Choroid plexus epithelial cell (primary cell): Measurements from ENCODE around the gene PTPRH.

Experiments used
- DNase-seq: peaks from one replicate; pipeline ENCODE4 v3.0.0-alpha.2; 2010; ENCODE audit warnings: low read depth
- H3K4me3 ChIP-seq: 2 replicates; pipeline ENCODE4 v1.5.1; 2011; ENCODE audit warnings: low read depth, mild to moderate bottlenecking, control low read depth, low read length, moderate library complexity
- TF ChIP-seq, protein P1 (sequence below): conservative IDR thresholded peaks from 2 replicates; pipeline ENCODE4 v1.5.1; 2011; ENCODE audit warnings: low read depth, mild to moderate bottlenecking, control low read depth, inconsistent platforms, low read length, moderate library complexity

Gene PTPRH

DNA sequence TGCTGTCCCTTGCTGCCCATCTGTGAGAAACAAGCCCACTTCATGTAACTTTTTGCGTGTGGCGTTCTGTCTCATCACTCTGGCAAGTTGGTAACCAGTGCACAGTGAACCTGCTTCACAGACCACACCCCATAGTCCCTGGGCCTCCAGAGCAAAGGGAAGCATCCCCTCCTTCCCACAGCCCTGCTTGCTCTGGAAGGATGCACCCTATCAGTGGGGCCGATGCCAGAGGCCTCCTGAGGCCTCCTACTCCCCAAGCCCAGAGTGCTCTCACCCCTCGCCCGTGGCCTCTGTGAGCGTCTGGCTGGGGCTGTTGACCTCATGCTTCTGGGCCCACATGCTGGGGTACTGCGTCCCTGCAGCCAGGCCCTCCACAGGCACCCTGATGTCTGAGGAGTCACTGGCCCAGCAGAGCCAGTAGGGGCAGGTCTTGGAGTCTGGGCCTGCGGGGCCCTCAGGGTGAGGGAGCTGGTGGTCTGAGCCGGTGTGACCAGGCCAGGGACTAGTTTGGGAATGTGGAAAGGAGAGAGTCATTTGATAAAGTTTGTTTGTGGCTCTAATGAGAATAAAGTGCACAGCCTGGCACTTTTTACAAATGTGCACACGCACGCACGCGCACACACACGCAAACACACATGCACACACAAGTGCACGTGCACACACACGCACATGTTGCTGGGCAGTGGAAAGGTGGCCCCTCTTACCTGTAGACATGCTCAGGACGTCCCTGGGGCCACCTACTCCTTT, 14.2 kb upstream of the PTPRH start:
- TF ChIP-seq, protein P1, sequence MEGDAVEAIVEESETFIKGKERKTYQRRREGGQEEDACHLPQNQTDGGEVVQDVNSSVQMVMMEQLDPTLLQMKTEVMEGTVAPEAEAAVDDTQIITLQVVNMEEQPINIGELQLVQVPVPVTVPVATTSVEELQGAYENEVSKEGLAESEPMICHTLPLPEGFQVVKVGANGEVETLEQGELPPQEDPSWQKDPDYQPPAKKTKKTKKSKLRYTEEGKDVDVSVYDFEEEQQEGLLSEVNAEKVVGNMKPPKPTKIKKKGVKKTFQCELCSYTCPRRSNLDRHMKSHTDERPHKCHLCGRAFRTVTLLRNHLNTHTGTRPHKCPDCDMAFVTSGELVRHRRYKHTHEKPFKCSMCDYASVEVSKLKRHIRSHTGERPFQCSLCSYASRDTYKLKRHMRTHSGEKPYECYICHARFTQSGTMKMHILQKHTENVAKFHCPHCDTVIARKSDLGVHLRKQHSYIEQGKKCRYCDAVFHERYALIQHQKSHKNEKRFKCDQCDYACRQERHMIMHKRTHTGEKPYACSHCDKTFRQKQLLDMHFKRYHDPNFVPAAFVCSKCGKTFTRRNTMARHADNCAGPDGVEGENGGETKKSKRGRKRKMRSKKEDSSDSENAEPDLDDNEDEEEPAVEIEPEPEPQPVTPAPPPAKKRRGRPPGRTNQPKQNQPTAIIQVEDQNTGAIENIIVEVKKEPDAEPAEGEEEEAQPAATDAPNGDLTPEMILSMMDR = no peak
- no peak overlapping the region for H3K4me3 ChIP-seq
- no peak for DNase-seq

DNA sequence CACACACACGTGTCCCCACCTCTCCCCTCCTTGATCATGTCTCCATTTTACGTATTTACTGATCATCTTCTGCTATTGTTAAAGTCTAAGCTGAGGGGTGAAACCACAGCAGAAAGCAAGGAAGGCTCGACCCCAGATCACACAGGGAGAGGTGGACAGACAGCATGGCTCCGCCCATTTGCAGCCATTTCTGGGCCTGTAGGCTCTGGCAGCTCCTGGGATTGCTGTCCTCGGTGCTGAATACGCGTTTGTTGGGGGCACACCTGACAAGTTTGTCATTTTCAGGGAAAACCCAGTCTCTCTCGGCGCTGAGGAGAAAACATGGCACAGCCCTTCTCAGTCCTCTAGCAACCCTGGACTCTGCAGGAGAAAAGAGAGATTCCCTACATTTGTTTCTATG, 11.2 kb upstream of the PTPRH start:
- TF ChIP-seq, protein P1 = no peak
- no peak overlapping the region for H3K4me3 ChIP-seq
- DNase-seq = no peak

DNA sequence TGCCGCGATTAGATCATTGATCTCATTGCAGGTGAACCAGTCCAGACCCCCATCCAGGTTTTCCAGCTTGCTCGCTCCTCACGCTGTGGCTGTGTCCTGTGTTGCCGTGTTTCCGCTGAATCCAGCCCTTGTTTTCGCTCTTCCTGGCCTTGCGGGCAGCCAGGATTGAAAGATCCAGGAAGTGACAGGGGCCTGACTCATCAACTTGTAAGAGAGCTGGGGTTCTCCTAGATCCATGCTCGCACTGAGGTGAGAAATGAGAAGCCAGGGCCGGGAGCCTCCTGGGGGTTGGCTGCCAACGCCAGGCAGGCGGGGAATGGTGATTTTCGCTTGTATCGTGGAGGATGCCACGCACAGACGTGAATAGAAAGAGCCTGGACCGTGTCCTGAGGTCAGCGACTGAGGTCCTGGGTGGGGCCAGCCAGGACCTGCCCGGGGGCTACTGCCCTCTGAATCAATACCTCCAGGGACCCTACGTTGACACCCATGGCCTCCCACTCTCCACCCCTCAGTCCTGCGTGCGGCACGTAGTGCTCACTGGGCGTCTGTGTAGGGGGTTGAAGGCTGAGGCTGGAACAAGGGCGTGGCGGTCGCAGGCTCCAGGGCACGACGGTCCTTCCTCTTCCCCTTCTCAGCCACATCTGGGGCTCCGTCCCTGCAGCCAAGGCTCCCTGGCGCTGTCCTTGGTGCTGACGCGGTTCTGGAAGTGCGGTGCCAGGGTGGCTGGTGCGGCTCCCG, 7.3 kb upstream of the PTPRH start:
- TF ChIP-seq, protein P1 = peak; percentile 19
- DNase-seq = peak; percentile 100
- H3K4me3 ChIP-seq = peak overlapping the region; percentile 56

DNA sequence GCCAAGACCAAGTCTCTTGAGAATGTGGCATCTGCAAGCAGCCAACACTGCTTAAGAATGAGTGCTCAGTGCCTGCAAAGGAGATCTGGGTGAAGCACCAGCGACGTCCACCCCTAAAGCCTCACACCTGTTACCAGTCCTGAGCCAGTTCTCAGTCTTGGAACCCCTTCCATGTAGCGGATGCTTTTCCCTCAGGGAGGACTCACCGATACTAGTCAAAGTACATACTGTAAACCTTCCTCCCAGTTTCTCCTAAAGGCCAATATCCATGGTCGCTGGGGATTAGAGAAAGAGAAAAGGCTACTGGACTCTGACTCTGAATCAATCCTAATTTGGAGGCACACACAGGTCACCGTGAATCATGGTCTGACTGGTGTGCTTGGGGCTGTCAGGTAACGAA, 4.2 kb upstream of the PTPRH start:
- H3K4me3 ChIP-seq = no peak overlapping the region
- DNase-seq = no peak
- TF ChIP-seq, protein P1 = no peak

DNA sequence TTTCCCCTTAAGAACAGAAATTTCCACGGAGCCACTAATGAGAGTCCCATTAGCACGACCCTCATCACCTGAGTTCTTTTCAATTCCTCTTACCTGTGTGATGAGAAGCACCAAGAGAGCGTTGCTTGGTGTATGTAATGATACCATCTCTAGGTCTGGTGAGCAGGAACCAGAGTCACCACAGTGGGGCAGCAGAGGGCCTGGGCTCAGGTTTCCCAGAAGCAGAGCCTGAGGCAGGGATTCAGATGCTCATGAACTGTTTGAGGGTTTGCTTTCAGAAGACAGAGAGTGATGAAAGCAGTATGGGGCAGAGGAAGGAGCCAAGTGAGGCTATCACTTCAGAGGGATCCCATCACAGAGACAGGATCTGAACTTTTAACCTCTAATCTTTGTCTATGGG, 3.1 kb upstream of the PTPRH start:
- H3K4me3 ChIP-seq = no peak overlapping the region
- TF ChIP-seq, protein P1 = peak; percentile 30
- DNase-seq = no peak

- TF ChIP-seq, protein P1 = no peak
- DNase-seq = peak; percentile 92
- no peak overlapping the region for H3K4me3 ChIP-seq
Measured at GRCh38 chr19:55209693-55210472, 582 bp upstream of the PTPRH start.
